ENCODE results near the gene CNTNAP2.

The CNTNAP2 gene

DNA sequence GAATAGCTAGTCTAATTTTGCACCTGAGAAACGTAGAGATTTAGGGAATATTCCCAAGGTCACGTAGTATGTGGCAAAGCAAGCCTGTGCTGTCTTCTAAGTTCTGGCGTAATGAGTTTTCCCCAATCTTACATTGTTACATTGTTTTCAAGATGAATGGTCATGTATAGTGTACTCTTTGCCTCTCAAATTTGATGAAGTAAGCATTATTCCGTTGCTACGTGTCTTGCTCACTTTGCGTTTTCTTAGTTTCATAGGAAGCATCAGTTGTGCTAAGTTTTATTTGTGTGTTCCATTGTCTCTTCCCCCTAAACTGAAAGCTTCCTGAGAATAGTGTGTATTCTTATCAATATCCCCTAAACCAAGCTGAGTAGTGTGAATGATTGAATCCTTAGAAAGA lies 1836.3 kb downstream of the CNTNAP2 start:
- ATAC-seq (ENCODE audit: insufficient read depth, low read depth) (no peak), DNase-seq (no peak)
- no peak overlapping the region for H3K4me2 ChIP-seq (ENCODE audit: insufficient read depth, low read length)
- no peaks in the 10 kb centered on the region for H3K79me2 ChIP-seq (ENCODE audit: insufficient read depth, low read length)
- H3K36me3 ChIP-seq (ENCODE audit: insufficient read depth, low read length) = no peaks in the 10 kb centered on the region
- H3K27me3 ChIP-seq (ENCODE audit: insufficient read depth, low read length, poor library complexity) = no peaks in the 10 kb centered on the region
- H3K9ac ChIP-seq (ENCODE audit: low read depth, low read length) = no peak overlapping the region
- TF ChIP-seq EZH2 (IDR thresholded peaks at IDR 0.05; ENCODE audit: borderline replicate concordance, low read depth, low read length, severe bottlenecking) = no peak
- TF ChIP-seq, protein P1, sequence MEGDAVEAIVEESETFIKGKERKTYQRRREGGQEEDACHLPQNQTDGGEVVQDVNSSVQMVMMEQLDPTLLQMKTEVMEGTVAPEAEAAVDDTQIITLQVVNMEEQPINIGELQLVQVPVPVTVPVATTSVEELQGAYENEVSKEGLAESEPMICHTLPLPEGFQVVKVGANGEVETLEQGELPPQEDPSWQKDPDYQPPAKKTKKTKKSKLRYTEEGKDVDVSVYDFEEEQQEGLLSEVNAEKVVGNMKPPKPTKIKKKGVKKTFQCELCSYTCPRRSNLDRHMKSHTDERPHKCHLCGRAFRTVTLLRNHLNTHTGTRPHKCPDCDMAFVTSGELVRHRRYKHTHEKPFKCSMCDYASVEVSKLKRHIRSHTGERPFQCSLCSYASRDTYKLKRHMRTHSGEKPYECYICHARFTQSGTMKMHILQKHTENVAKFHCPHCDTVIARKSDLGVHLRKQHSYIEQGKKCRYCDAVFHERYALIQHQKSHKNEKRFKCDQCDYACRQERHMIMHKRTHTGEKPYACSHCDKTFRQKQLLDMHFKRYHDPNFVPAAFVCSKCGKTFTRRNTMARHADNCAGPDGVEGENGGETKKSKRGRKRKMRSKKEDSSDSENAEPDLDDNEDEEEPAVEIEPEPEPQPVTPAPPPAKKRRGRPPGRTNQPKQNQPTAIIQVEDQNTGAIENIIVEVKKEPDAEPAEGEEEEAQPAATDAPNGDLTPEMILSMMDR (IDR thresholded peaks at IDR 0.05; ENCODE audit: borderline replicate concordance, extremely low read depth, low read length, poor library complexity, severe bottlenecking) = no peak
- no peaks in the 10 kb centered on the region for H4K20me1 ChIP-seq (ENCODE audit: insufficient read depth, low read length)
- no peak overlapping the region for H3K27ac ChIP-seq (ENCODE audit: low read length)
- H3K4me3 ChIP-seq (ENCODE audit: low read depth in 1 of 2, low read length in 2 of 2) = no peak overlapping the region
- H3K9me3 ChIP-seq (ENCODE audit: insufficient read depth, low read length, severe bottlenecking) = no peaks in the 10 kb centered on the region
- no peak overlapping the region for H2AFZ ChIP-seq (ENCODE audit: low read depth, low read length)
- H3K4me1 ChIP-seq (ENCODE audit: insufficient read depth, low read length) = no peaks in the 10 kb centered on the region

DNA sequence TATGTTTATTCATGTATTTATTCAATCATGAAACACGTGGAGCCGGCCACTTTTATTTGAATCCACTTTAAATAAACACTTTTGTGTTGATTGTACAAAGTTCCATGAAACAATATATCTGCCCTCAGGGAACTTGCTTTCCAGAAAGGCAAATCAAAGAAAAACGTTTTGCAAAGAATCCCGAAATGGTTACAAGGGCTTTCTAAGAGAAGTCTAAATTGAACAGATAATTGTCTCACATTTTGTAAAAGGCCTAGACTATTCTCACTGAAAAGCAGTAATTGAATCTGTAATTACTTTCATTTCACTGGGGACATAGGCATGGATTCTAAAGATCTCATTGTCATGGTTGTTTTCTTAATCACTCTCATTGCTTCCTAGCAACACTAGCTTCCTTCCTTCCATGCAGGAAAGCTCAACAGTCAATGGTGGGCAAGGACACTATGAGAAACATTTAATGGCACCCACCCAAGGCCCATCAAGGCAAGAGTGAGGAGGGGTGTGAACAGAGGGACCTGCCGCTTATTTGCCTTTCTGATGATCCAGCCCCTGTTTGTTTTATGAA lies 1851.5 kb downstream of the CNTNAP2 start:
- Histone ChIP-seq H3K79me2 (ENCODE audit: insufficient read depth, low read length) (no peaks in the 10 kb centered on the region), H3K27ac (ENCODE audit: low read length) (no peak overlapping the region), H3K4me1 (ENCODE audit: insufficient read depth, low read length) (no peaks in the 10 kb centered on the region), H3K4me2 (ENCODE audit: insufficient read depth, low read length) (no peak overlapping the region), H3K9ac (ENCODE audit: low read depth, low read length) (no peak overlapping the region), H3K9me3 (ENCODE audit: insufficient read depth, low read length, severe bottlenecking) (no peaks in the 10 kb centered on the region), H4K20me1 (ENCODE audit: insufficient read depth, low read length) (no peaks in the 10 kb centered on the region), H3K27me3 (ENCODE audit: insufficient read depth, low read length, poor library complexity) (no peaks in the 10 kb centered on the region), H3K36me3 (ENCODE audit: insufficient read depth, low read length) (no peaks in the 10 kb centered on the region), H3K4me3 (ENCODE audit: low read depth in 1 of 2, low read length in 2 of 2) (no peak overlapping the region), H2AFZ (ENCODE audit: low read depth, low read length) (no peak overlapping the region)
- DNase-seq (no peak), ATAC-seq (ENCODE audit: insufficient read depth, low read depth) (no peak)
- TF ChIP-seq, protein P1 (IDR thresholded peaks at IDR 0.05; ENCODE audit: borderline replicate concordance, extremely low read depth, low read length, poor library complexity, severe bottlenecking) = no peak
- no peak for TF ChIP-seq EZH2 (IDR thresholded peaks at IDR 0.05; ENCODE audit: borderline replicate concordance, low read depth, low read length, severe bottlenecking)

DNA sequence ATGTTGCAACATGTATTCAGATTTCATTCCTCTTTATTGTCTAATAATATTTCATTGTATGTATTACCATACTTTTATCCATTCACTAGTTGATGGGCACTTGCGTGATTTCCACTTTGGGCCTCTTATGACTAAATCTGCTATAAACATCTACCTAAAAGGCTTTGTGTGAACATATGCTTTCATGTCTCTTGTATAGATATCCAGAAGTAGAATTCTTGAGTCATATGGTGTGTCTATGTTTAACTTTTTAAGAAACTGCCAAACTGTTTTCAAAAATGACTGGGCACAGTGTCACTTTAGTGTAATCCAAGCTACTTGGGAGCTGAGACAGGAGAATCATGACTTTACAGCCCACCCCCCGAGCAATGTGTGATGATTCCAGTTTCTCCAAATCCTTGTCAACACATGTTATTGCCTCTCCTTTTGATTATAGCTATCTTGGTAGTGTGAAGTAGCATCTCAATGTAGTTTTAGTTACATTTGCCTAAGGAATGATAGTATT lies 1855.1 kb downstream of the CNTNAP2 start:
- Histone ChIP-seq H3K9me3 (ENCODE audit: insufficient read depth, low read length, severe bottlenecking) (no peaks in the 10 kb centered on the region), H3K79me2 (ENCODE audit: insufficient read depth, low read length) (no peaks in the 10 kb centered on the region), H3K9ac (ENCODE audit: low read depth, low read length) (no peak overlapping the region), H2AFZ (ENCODE audit: low read depth, low read length) (no peak overlapping the region), H3K27ac (ENCODE audit: low read length) (no peak overlapping the region), H4K20me1 (ENCODE audit: insufficient read depth, low read length) (no peaks in the 10 kb centered on the region), H3K4me3 (ENCODE audit: low read depth in 1 of 2, low read length in 2 of 2) (no peak overlapping the region), H3K36me3 (ENCODE audit: insufficient read depth, low read length) (no peaks in the 10 kb centered on the region), H3K27me3 (ENCODE audit: insufficient read depth, low read length, poor library complexity) (no peaks in the 10 kb centered on the region), H3K4me1 (ENCODE audit: insufficient read depth, low read length) (no peaks in the 10 kb centered on the region), H3K4me2 (ENCODE audit: insufficient read depth, low read length) (no peak overlapping the region)
- TF ChIP-seq, protein P1 (IDR thresholded peaks at IDR 0.05; ENCODE audit: borderline replicate concordance, extremely low read depth, low read length, poor library complexity, severe bottlenecking) = no peak
- no peak for TF ChIP-seq EZH2 (IDR thresholded peaks at IDR 0.05; ENCODE audit: borderline replicate concordance, low read depth, low read length, severe bottlenecking)
- no peak for DNase-seq
- no peak for ATAC-seq (ENCODE audit: insufficient read depth, low read depth)
